OCI-LY3 (cell line): ENCODE results near the gene RAD9B.

Source experiments
- EZH2phosphoT487 ChIP-seq: fragments of 200-600 bp; shearing (Covaris generic); IDR thresholded peaks from 2 replicates; pipeline ENCODE4 v1.6.1; 2018; ENCODE audit warnings: antibody characterized with exemption, mixed run types, low read depth
- TF ChIP-seq, protein P1 (sequence below): fragments of 200-600, 300-600 bp; sonication (generic); IDR thresholded peaks from 2 replicates; pipeline ENCODE4 v1.5.1; 2014; ENCODE audit warnings: antibody characterized with exemption, low read length, low read depth

GRCh38 chr12:110467847-110468213 is 34.3 kb upstream of the RAD9B start:
- TF ChIP-seq, protein P1, sequence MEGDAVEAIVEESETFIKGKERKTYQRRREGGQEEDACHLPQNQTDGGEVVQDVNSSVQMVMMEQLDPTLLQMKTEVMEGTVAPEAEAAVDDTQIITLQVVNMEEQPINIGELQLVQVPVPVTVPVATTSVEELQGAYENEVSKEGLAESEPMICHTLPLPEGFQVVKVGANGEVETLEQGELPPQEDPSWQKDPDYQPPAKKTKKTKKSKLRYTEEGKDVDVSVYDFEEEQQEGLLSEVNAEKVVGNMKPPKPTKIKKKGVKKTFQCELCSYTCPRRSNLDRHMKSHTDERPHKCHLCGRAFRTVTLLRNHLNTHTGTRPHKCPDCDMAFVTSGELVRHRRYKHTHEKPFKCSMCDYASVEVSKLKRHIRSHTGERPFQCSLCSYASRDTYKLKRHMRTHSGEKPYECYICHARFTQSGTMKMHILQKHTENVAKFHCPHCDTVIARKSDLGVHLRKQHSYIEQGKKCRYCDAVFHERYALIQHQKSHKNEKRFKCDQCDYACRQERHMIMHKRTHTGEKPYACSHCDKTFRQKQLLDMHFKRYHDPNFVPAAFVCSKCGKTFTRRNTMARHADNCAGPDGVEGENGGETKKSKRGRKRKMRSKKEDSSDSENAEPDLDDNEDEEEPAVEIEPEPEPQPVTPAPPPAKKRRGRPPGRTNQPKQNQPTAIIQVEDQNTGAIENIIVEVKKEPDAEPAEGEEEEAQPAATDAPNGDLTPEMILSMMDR = no peak
- TF ChIP-seq EZH2phosphoT487 = no peak
